ENCODE data around the gene C13orf46.

The C13orf46 gene

GRCh38 chr13:113936166-113936965 lies 37.5 kb downstream of the C13orf46 start:
- DNase-seq = no peak

GRCh38 chr13:113935001-113935844 lies 38.7 kb downstream of the C13orf46 start:
- DNase-seq = no peak

GRCh38 chr13:113934576-113934975 lies 39.3 kb downstream of the C13orf46 start:
- no peak for DNase-seq

- DNase-seq = no peak
Observed at GRCh38 chr13:113933901-113934300, 40.0 kb downstream of the C13orf46 start.

- no peak for DNase-seq
Observed at GRCh38 chr13:113931841-113932459, 41.9 kb downstream of the C13orf46 start.

GRCh38 chr13:113930671-113931637 lies 42.9 kb downstream of the C13orf46 start:
- DNase-seq = peak; percentile 74 to 78

GRCh38 chr13:113929628-113930615 lies 44.0 kb downstream of the C13orf46 start:
- DNase-seq = no peak

- no peak for DNase-seq
Observed at GRCh38 chr13:113928685-113929627, 44.9 kb downstream of the C13orf46 start.

GRCh38 chr13:113927661-113928581 lies 46.0 kb downstream of the C13orf46 start:
- DNase-seq = no peak

GRCh38 chr13:113926951-113927660 lies 46.8 kb downstream of the C13orf46 start:
- DNase-seq = no peak

- no peak for DNase-seq
Observed at GRCh38 chr13:113926301-113926761, 47.5 kb downstream of the C13orf46 start.

- DNase-seq = no peak
Observed at GRCh38 chr13:113924184-113924901, 49.5 kb downstream of the C13orf46 start.

- no peak for DNase-seq
Observed at GRCh38 chr13:113923376-113924063, 50.4 kb downstream of the C13orf46 start.

GRCh38 chr13:113922412-113923118 lies 51.3 kb downstream of the C13orf46 start:
- DNase-seq = no peak

- no peak for DNase-seq
Observed at GRCh38 chr13:113921763-113922162, 52.1 kb downstream of the C13orf46 start.
